ENCODE data around the gene NPHS1. TPM values are rescaled to one million over a fixed set of nuclear protein-coding genes. Genes with fewer than 3 reads are reported as not detected.

Gene NPHS1
- total and polyA plus RNA-seq, 9 of the 15 experiments (the other 6 are each of a cell fraction or from before 2014, with no cell fraction given): 0.01 to 0.28 (median 0.14) TPM; not detected in 5

GRCh38 chr19:35851213-35852028, 883 bp downstream of the NPHS1 start (continued):
- TF ChIP-seq, protein P1, sequence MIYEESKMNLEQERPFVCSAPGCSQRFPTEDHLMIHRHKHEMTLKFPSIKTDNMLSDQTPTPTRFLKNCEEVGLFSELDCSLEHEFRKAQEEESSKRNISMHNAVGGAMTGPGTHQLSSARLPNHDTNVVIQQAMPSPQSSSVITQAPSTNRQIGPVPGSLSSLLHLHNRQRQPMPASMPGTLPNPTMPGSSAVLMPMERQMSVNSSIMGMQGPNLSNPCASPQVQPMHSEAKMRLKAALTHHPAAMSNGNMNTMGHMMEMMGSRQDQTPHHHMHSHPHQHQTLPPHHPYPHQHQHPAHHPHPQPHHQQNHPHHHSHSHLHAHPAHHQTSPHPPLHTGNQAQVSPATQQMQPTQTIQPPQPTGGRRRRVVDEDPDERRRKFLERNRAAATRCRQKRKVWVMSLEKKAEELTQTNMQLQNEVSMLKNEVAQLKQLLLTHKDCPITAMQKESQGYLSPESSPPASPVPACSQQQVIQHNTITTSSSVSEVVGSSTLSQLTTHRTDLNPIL (CRISPR knock-in tag; IDR thresholded peaks at IDR 0.05): no peak
- TF ChIP-seq, protein P2, sequence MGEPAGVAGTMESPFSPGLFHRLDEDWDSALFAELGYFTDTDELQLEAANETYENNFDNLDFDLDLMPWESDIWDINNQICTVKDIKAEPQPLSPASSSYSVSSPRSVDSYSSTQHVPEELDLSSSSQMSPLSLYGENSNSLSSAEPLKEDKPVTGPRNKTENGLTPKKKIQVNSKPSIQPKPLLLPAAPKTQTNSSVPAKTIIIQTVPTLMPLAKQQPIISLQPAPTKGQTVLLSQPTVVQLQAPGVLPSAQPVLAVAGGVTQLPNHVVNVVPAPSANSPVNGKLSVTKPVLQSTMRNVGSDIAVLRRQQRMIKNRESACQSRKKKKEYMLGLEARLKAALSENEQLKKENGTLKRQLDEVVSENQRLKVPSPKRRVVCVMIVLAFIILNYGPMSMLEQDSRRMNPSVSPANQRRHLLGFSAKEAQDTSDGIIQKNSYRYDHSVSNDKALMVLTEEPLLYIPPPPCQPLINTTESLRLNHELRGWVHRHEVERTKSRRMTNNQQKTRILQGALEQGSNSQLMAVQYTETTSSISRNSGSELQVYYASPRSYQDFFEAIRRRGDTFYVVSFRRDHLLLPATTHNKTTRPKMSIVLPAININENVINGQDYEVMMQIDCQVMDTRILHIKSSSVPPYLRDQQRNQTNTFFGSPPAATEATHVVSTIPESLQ (CRISPR knock-in tag; IDR thresholded peaks at IDR 0.05): no peak

GRCh38 chr19:35848919-35849505, 3.3 kb downstream of the NPHS1 start:
- DNase-seq (ENCODE audit: extremely low read depth in 1 of 4, low spot score in 3 of 4): no peak
- 8% methylated on average over 18 of the region's 18 CpGs for WGBS (ENCODE audit: insufficient coverage, low coverage, missing lambda C conversion rate)
- H3K27ac ChIP-seq (ENCODE audit: extremely low read depth, low read depth, low read length): no peak overlapping the region
- intact Hi-C loops (cut with micrococcal nuclease) (no loop called here), in situ Hi-C loops (cut with MboI) (no loop called here)
- H3K9me3 ChIP-seq (replicated peaks; ENCODE audit: control insufficient read depth, insufficient read depth, low read depth, low read length): no peaks in the 10 kb centered on the region
- CTCF ChIA-PET (ENCODE audit: low intra/inter-chr PET ratio): no interaction called here
- POLR2A ChIA-PET: interaction anchor here (0.6 to 1.1 kb wide), 3 partner anchors 12 to 177 kb away, joined by 3 to 7 read pairs (median 5); no protein-coding TSS in a partner anchor
- no TSS peak for BruUV-seq (replicated peaks)
- no peak for ATAC-seq
- H3K27me3 ChIP-seq (ENCODE audit: control insufficient read depth in 2 of 2, insufficient read depth in 2 of 2, low read length in 2 of 2): peaks cover 29 to 60% of the 10 kb centered on the region in 2 experiments
- peaks cover 4% of the 10 kb centered on the region for H3K9me1 ChIP-seq (ENCODE audit: control insufficient read depth, insufficient read depth, low read length)
- H3K79me2 ChIP-seq (ENCODE audit: control insufficient read depth, insufficient read depth, low read length): no peaks in the 10 kb centered on the region
- H3K4me2 ChIP-seq (ENCODE audit: insufficient read depth, low read length): no peak overlapping the region
- peaks cover 6 to 34% of the 10 kb centered on the region in 2 experiments for H3K4me1 ChIP-seq (replicated peaks in 1 of 2; ENCODE audit: control insufficient read depth in 2 of 2, insufficient read depth in 2 of 2, low read length in 2 of 2)
- H4K20me1 ChIP-seq (replicated peaks; ENCODE audit: control insufficient read depth, insufficient read depth, low read length): peaks cover 12% of the 10 kb centered on the region
- H3K4me3 ChIP-seq: no peak overlapping the region
- H3K9ac ChIP-seq (ENCODE audit: insufficient read depth in 1 of 2, low read depth in 2 of 2, low read length in 2 of 2): 0 out of 4 replicates have a peak overlapping the region, but pooled peaks of 1 of the 2 experiments have one; percentile 10
- FAIRE-seq: no peak
- H2AFZ ChIP-seq (ENCODE audit: low read depth, low read length): no peak overlapping the region
- H3K36me3 ChIP-seq (ENCODE audit: control insufficient read depth, insufficient read depth, low read length): no peaks in the 10 kb centered on the region
- TF ChIP-seq NFYB (IDR thresholded peaks at IDR 0.05; ENCODE audit: extremely low read depth, insufficient read length) (no peak), FOXK2 (conservative IDR thresholded peaks at IDR 0.05 in 1 of 2, IDR thresholded peaks at IDR 0.05 in 1 of 2; ENCODE audit: low read depth in 2 of 2) (no peak), ZBTB34 (CRISPR knock-in tag; IDR thresholded peaks at IDR 0.05) (no peak), SNIP1 (IDR thresholded peaks at IDR 0.05; ENCODE audit: low read depth) (no peak), ZBED1 (IDR thresholded peaks at IDR 0.05) (no peak), ZNF431 (CRISPR knock-in tag; IDR thresholded peaks at IDR 0.05) (no peak)
- TF ChIP-seq, protein P3, sequence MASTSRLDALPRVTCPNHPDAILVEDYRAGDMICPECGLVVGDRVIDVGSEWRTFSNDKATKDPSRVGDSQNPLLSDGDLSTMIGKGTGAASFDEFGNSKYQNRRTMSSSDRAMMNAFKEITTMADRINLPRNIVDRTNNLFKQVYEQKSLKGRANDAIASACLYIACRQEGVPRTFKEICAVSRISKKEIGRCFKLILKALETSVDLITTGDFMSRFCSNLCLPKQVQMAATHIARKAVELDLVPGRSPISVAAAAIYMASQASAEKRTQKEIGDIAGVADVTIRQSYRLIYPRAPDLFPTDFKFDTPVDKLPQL (IDR thresholded peaks at IDR 0.05; ENCODE audit: extremely low read depth, insufficient read length): no peak

Measured in K562 (cell line).